ENCODE results near the gene EEFSEC. TPM values are rescaled to one million over a fixed set of nuclear protein-coding genes. Genes with fewer than 3 reads are reported as not detected.

EEFSEC gene
- total RNA-seq, 2 donors from 2014 or later: 3.4 to 20.3 TPM

- Mint-ChIP-seq H3K36me3 (no peaks in the 10 kb centered on the region), H3K27ac (peak overlapping the region; percentile 10 to 89)
Observed at GRCh38 chr3:128343287-128344051, 190.2 kb downstream of the EEFSEC start.

GRCh38 chr3:128344052-128344735 lies 190.9 kb downstream of the EEFSEC start:
- ATAC-seq: peak in 1 of 2 donors; percentile 11
- peak overlapping the region; percentile 1 to 10 for H3K27ac Mint-ChIP-seq

More at GRCh38 chr3:128343287-128344051, 190.2 kb downstream of the EEFSEC start:
- ATAC-seq (peak in 1 of 2 donors; percentile 36), DNase-seq (ENCODE audit: low spot score in 2 of 2) (no peak)
- no peaks in the 10 kb centered on the region for H3K9me3 Mint-ChIP-seq

DNA sequence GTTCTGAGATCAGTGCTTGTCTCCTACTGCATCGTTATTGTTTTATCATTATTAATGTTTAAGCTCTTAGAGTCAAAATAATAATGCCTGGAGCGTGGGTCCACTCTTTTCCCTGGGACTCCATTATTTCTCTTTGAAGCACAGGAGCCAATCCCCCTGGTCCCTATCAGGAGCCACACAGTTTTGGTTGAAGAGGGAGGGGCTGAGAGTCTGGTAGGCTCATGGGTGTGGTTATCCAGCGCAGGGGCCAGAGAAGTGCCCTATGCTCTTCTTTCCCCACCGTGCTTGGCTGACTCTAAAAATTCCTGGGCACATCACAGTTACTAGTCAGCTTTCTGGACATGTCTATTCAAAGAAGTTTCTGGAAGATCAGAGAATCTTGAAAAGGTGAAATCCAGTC lies 191.9 kb downstream of the EEFSEC start:
- Mint-ChIP-seq H3K36me3 (no peaks in the 10 kb centered on the region), H3K27ac (no peak overlapping the region), H3K9me3 (no peaks in the 10 kb centered on the region)
- no peak for DNase-seq (ENCODE audit: low spot score in 2 of 2)
- ATAC-seq: no peak

More at GRCh38 chr3:128344052-128344735, 190.9 kb downstream of the EEFSEC start:
- Mint-ChIP-seq H3K9me3 (no peaks in the 10 kb centered on the region), H3K36me3 (no peaks in the 10 kb centered on the region)
- no peak for DNase-seq (ENCODE audit: low spot score in 2 of 2)

DNA sequence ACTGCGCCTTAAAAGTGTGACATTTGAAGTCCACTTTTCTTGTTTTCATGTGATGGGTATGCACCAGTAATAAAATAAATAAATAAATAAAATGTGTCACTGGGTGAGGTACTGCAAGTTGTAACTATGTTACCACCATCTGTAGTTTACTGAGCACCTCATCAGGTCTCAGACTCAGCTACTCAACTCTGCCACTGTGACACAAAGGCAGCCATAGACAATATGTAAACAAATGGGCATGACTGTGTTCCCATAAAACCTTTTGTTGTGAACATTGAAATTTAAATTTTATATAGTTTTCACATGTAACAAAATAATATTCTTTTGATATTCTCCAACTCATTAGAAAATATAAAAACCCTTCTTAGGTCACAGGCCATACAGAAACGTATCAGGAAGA lies 193.3 kb downstream of the EEFSEC start:
- no peaks in the 10 kb centered on the region for H3K9me3 Mint-ChIP-seq
- no peaks in the 10 kb centered on the region for H3K36me3 Mint-ChIP-seq
- DNase-seq (ENCODE audit: low spot score in 2 of 2) (no peak), ATAC-seq (no peak)
- no peak overlapping the region for H3K27ac Mint-ChIP-seq

DNA sequence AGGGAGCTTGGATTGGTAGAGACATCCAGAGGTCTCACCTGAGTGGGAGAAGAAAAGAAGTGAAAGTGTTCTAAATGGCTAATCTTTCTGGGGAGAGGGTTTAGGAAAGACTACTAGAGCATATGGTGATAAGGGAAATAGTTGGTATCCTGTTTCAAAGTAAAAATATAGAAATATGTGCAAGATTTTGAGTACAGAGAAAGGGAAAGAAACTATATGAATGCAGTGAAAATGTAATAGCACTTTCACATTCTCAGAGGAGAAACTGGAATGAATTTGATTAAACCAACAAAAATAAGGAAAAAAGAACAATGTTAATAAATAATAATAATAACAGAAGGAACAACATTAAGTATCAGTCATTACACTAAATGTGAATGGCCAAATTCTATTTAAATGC lies 194.0 kb downstream of the EEFSEC start:
- Mint-ChIP-seq H3K36me3 (no peaks in the 10 kb centered on the region), H3K27ac (no peak overlapping the region), H3K9me3 (no peaks in the 10 kb centered on the region)
- DNase-seq (ENCODE audit: low spot score in 2 of 2) (no peak), ATAC-seq (no peak)

DNA sequence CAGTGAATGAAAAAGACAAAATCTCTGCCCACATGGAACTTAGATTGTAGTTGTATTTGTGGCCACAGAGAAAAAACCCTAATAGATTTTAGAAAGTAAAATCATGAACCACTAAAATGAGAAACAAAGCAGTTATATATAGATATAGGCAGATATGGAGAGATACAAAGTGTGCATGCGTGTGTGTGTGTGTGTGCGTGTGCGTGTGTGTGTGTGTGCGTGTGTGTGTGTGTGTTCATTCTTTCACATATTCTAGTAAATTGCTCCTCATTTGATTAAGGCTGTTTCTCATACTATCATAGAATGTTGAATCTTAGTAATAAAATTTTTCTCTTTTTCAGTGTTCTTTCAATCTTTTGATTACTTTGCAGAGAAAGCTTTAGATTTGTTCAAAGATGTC lies 194.8 kb downstream of the EEFSEC start:
- Mint-ChIP-seq H3K9me3 (no peaks in the 10 kb centered on the region), H3K36me3 (no peaks in the 10 kb centered on the region), H3K27ac (no peak overlapping the region)
- ATAC-seq (no peak), DNase-seq (ENCODE audit: low spot score in 2 of 2) (no peak)

DNA sequence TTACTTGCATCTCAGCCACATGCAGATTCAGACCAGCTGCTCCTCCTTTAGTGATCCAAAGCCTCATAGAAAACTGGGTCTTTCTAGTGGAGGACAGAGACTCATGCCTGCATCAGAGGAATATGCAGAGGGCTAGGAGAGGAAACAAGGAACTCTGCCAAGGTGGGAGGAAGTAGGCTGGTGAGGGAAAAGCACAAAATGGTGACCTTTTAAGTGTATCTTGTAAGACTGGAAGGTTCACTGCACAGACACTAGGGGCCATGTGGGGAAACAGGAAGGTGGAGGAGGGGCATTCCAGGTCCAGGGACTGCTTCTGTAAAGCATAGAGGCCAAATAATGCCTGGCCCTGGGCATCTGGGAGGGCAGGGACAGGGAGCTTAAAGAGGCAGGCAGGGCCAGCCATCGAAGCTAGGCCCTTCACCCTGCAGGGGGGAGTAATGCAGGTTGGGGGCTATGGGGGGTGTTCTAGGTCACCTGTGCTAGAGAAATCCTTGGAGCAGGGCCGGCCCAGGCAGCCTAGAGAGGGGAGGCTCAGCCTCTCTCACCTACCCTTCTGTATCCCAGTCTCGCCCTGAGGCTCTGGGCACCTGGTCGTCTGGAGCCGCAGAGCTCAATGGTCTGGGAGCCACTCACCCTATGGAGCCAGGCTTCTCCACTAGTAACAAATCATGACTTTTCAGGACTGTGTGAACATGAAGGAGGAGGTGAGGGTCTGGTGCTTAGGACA lies 195.7 kb downstream of the EEFSEC start:
- H3K36me3 Mint-ChIP-seq: no peaks in the 10 kb centered on the region

GRCh38 chr3:128349963-128350599 lies 196.8 kb downstream of the EEFSEC start:
- ATAC-seq (no peak), DNase-seq (ENCODE audit: low spot score in 2 of 2) (peak in 1 of 2 donors; percentile 25)
- H3K27ac Mint-ChIP-seq: no peak overlapping the region
- H3K9me3 Mint-ChIP-seq: no peaks in the 10 kb centered on the region
- no peaks in the 10 kb centered on the region for H3K36me3 Mint-ChIP-seq

More for the DNA sequence above, 195.7 kb downstream of the EEFSEC start:
- H3K9me3 Mint-ChIP-seq: no peaks in the 10 kb centered on the region
- no peak for ATAC-seq
- peak in 1 of 2 donors; percentile 20 for DNase-seq (ENCODE audit: low spot score in 2 of 2)
- peak overlapping the region in 1 of 2 donors; percentile 69 for H3K27ac Mint-ChIP-seq

DNA sequence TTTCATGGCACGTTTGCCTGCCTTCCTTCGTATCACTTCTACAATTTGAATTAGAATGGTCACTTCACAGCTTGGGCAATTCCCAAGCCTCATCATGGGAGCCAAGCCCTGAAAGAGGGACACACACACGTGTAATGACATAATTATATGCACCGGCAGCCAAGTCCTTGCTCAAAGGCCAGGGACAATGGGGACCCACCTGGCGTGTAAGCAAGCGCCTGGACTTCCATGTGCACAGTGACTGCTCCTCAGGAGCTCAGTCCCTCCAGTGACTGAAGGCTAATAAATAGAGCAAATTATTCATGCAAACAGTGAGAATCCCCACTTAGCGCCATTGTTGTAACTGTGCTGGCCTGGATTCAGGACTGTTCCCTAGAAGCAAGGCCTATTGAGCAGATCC lies 198.3 kb downstream of the EEFSEC start:
- Mint-ChIP-seq H3K9me3 (no peaks in the 10 kb centered on the region), H3K27ac (peak overlapping the region in 1 of 2 donors; percentile 75), H3K36me3 (no peaks in the 10 kb centered on the region)
- no peak for ATAC-seq
- DNase-seq (ENCODE audit: low spot score in 2 of 2): peak in 1 of 2 donors; percentile 30

DNA sequence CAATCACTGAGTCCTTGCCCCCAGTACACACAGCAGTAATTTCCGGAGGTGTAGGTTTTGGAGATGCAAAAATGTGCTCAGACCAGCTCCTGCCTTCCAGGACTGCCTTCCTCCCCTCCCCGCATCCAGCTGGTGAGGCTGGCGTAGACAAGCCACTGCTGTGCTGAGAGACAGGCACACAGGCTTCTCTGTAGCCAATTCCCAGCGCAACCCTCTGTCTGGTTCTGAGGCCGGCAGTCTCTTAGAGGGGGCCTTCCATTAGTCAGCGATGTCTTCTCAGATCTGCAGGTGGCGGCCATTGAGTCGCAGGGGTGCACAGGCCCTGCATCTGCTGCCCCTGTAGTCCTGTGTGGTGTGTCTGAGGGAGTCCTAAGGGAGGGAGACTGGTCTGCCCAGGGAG lies 199.0 kb downstream of the EEFSEC start:
- Mint-ChIP-seq H3K9me3 (no peaks in the 10 kb centered on the region), H3K27ac (no peak overlapping the region)

DNA sequence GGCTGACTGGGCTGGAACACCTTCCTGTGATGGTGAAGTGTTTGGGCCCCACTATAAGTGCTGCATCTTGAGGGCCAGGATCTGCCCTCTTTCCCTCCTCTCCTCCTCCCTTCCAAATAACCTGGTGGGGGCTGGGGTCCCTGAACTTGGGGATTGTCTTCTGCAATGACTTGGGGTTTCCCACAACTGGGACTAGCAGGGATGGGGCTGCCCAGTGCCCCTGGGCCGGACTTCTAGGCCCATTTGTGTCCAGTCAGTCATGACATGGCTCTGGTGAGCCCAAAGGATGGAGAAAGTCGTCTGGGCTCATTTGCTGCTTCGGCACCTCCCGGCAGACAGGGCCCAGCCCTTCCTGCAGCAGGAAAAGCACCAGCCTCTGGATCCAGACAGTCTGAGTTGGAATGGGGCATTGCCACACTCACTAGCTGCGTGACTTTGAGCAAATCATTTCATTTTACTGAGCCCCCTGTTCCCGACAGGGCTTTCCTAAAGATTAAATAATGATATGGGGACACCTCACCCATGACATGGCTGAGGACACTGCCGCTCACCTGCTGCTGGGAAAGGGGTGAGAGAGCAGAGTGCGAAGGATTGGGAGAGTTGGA lies 200.2 kb downstream of the EEFSEC start:
- Mint-ChIP-seq H3K27ac (peak overlapping the region in 1 of 2 donors; percentile 55), H3K36me3 (no peaks in the 10 kb centered on the region), H3K9me3 (no peaks in the 10 kb centered on the region)
- DNase-seq (ENCODE audit: low spot score in 2 of 2): peak in 1 of 2 donors; percentile 23
- ATAC-seq: no peak

More for the DNA sequence above, 199.0 kb downstream of the EEFSEC start:
- ATAC-seq (no peak), DNase-seq (ENCODE audit: low spot score in 2 of 2) (peak in 1 of 2 donors; percentile 18)
- no peaks in the 10 kb centered on the region for H3K36me3 Mint-ChIP-seq

- Mint-ChIP-seq H3K36me3 (no peaks in the 10 kb centered on the region), H3K27ac (peak overlapping the region in 1 of 2 donors; percentile 55), H3K9me3 (no peaks in the 10 kb centered on the region)
- no peak for ATAC-seq
- DNase-seq (ENCODE audit: low spot score in 2 of 2): no peak
Observed at GRCh38 chr3:128353991-128354687, 200.9 kb downstream of the EEFSEC start.

GRCh38 chr3:128354788-128355542 lies 201.7 kb downstream of the EEFSEC start:
- Mint-ChIP-seq H3K27ac (peak overlapping the region in 1 of 2 donors; percentile 41), H3K36me3 (no peaks in the 10 kb centered on the region), H3K9me3 (no peaks in the 10 kb centered on the region)
- DNase-seq (ENCODE audit: low spot score in 2 of 2) (no peak), ATAC-seq (no peak)

DNA sequence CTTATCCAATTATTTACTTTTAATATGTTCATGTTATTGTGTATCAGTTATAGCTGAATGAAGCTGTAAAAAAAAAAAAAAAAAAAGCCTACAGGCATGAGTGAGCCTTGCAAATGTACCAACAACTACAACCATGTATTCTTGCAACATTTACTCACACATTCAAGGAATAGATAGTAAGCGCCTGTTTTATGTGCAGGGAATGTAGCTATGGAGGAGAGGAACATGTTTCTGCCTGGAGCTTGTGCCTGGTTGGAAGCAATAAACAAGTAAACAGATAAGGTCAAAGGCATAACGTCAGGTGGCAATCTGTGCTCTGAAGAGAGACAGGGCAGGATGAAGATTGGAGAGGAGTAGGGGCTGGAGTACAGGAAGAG lies 202.2 kb downstream of the EEFSEC start:
- H3K9me3 Mint-ChIP-seq: no peaks in the 10 kb centered on the region
- H3K36me3 Mint-ChIP-seq: no peaks in the 10 kb centered on the region
- DNase-seq (ENCODE audit: low spot score in 2 of 2): no peak
- H3K27ac Mint-ChIP-seq: peak overlapping the region in 1 of 2 donors; percentile 50
- no peak for ATAC-seq

DNA sequence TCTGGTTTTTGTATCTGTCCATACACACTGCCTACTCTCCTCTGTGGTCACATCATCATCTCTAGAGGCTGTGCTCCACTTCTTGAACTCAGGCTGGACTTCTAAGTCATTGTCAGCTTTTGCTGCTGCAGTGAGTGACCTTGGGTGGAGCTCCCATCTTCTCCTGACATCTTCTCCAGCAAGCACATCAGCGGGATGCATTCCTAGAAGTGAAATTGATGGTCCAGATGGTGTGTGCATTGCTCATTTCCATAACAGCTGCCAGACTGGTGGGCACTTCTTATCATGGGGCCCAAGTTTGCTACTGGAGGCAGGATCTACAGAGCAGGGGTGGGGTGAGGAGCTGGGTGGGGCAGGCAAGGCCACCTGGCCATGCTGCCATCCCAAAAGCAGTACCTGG lies 203.5 kb downstream of the EEFSEC start:
- no peak overlapping the region for H3K27ac Mint-ChIP-seq
- H3K9me3 Mint-ChIP-seq: no peaks in the 10 kb centered on the region
- no peak for ATAC-seq
- H3K36me3 Mint-ChIP-seq: no peaks in the 10 kb centered on the region
- no peak for DNase-seq (ENCODE audit: low spot score in 2 of 2)

All from activated naive CD4-positive, alpha-beta T cell treated with anti-CD3 and anti-CD28 coated beads, Interleukin-2, amount 50 U/mL, for 72 hours (primary cell).